ENCODE results near the gene TTC1. TPM values are rescaled to one million over a fixed set of nuclear protein-coding genes. Genes with fewer than 3 reads are reported as not detected.

TTC1 gene
- total RNA-seq, 1 donor: 51.0 TPM

DNA sequence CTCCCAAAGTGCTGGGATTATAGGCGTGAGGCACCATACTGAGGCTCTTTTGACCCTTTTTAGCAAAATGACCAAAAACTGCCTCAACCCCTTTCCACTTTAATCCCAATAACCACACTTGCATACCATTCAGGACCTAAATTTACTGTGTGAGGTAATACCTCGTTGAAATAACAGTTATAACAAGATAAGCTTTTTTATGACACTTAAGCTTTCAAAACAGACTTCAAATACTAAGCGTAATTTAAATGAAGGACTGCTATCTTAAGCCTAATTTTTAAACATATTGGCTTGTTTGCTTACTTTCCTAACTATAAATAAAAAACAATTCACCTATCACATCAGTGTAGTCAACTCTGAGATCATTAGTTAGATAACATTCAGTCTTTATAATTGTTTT lies 72.6 kb downstream of the TTC1 start:
- TF ChIP-seq, protein P1, sequence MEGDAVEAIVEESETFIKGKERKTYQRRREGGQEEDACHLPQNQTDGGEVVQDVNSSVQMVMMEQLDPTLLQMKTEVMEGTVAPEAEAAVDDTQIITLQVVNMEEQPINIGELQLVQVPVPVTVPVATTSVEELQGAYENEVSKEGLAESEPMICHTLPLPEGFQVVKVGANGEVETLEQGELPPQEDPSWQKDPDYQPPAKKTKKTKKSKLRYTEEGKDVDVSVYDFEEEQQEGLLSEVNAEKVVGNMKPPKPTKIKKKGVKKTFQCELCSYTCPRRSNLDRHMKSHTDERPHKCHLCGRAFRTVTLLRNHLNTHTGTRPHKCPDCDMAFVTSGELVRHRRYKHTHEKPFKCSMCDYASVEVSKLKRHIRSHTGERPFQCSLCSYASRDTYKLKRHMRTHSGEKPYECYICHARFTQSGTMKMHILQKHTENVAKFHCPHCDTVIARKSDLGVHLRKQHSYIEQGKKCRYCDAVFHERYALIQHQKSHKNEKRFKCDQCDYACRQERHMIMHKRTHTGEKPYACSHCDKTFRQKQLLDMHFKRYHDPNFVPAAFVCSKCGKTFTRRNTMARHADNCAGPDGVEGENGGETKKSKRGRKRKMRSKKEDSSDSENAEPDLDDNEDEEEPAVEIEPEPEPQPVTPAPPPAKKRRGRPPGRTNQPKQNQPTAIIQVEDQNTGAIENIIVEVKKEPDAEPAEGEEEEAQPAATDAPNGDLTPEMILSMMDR (IDR thresholded peaks at IDR 0.05; ENCODE audit: insufficient read depth, low read depth, low read length): no peak
- H3K4me3 ChIP-seq (ENCODE audit: low read depth, low read length): no peak overlapping the region
- DNase-seq (ENCODE audit: low read depth): peak; percentile 65

DNA sequence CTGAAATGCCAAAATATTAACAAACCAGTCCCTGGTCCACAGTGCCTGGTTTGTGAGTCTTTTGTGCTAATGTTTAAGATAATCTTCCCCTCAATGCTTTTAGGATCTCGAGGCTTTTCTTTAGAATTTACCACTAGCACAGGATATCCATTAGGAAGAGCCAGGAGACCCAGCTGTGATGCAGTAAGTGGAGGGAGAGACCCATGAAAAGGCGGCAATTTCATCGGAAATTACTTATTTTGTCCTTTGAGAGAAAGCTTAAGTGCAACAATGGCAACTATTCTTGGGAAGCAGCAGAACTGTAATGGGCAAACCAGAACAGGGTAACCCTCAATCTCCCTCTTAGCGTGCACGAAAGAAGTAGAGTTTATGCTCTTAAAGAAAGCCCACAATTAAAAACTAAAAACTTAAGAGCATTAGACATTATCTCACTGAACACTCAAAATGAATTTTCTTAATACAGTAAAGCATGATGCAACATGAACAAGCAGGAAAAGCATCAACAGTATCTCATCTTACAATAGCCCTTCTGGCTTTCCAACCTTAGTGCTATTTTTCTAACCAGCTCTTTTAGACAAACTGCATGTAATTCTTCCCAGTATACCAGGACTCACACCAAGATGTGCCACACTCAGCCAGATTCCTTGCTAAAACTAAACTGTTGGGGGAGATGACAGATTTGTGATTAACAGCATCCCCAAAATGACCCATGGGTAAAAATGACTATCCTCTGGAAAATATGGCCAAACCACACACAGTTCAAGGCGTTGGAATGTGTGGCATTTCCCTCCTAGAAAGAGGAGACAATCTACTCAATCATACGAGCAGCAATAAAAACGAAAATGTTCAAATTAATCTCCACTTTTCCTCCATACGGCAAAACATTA lies 73.9 kb downstream of the TTC1 start:
- peak; percentile 70 for DNase-seq (ENCODE audit: low read depth)
- TF ChIP-seq, protein P1 (IDR thresholded peaks at IDR 0.05; ENCODE audit: insufficient read depth, low read depth, low read length): no peak

DNA sequence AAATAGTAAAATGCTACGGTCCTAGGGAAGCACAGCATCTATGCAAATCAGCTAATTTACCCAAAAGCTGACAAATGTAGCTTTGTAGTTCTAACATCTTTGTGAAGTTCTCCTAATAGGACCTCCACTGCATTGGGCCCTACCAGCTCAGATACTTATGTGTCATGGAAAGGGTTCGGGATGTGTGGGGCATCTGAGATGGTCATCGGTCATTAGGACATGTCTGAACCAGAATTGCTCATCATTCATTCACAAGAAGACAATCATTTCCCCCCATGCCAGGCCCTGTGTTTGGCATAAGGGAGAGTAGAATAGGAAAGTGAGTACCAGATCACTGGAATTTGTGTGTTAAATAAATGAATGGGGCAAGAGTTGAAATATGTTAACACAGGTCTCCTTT lies 74.6 kb downstream of the TTC1 start:
- H3K4me3 ChIP-seq (ENCODE audit: low read depth, low read length): peak overlapping the region; percentile 1
- TF ChIP-seq, protein P1 (IDR thresholded peaks at IDR 0.05; ENCODE audit: insufficient read depth, low read depth, low read length): no peak
- DNase-seq (ENCODE audit: low read depth): no peak

More for the DNA sequence above, 73.9 kb downstream of the TTC1 start:
- no peak overlapping the region for H3K4me3 ChIP-seq (ENCODE audit: low read depth, low read length)

DNA sequence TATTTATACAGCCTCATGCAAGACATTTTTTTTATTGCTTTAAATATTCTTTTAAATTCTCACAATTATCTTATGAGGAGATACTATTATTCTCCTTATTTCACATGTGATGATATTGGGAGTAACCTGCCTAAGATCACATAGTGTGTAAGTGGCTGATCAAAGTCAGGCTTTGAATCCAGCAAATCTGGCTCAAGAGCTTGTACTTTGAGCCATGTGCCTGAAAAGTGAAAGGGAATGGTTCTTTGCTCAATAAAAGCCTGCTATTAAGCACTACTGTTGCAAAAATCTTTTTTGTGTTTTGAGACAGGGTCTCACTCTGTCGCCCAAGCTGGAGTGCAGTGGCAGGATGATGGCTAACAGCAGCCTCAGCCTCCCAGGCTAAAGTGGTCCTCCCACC lies 75.2 kb downstream of the TTC1 start:
- no peak overlapping the region for H3K4me3 ChIP-seq (ENCODE audit: low read depth, low read length)
- no peak for DNase-seq (ENCODE audit: low read depth)
- TF ChIP-seq, protein P1 (IDR thresholded peaks at IDR 0.05; ENCODE audit: insufficient read depth, low read depth, low read length): no peak

DNA sequence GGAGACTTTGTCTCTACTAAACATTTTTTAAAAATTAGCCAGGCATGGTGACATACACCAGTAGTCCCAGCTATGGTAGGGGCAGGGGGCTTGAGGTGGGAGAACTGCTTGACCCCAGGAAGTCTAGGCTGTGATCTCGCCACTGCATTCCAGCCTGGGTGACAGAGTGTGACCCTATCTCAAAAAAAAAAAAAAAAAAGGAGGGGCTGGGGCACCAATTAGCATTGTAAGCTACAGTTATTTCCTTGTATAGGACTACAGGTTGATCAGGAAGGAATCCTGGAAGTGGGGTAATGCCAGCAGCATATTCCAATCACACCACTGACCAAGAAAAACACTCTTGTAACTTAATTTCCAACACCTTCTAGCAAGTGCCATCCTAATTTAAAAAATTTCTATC lies 78.3 kb downstream of the TTC1 start:
- no peak overlapping the region for H3K4me3 ChIP-seq (ENCODE audit: low read depth, low read length)
- TF ChIP-seq, protein P1 (IDR thresholded peaks at IDR 0.05; ENCODE audit: insufficient read depth, low read depth, low read length): no peak
- no peak for DNase-seq (ENCODE audit: low read depth)

DNA sequence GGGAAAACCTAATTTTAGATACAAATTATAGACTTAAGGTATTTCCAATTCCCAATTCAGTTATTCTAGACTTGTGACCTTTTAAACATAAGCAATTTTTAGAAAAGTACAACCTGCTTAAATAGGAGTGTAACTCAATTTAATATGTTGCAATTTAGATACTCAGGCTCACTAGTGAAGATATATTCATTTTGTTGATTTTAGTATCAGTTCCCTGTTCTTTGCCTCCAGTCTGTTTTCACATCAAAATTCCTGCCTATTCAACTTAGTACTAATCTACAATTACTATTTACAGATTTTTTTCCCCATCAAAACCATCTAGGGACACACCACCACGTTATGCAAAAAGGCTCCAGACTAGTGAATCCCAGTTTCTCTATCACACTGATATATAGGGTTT lies 79.9 kb downstream of the TTC1 start:
- no peak overlapping the region for H3K4me3 ChIP-seq (ENCODE audit: low read depth, low read length)
- DNase-seq (ENCODE audit: low read depth): no peak
- TF ChIP-seq, protein P1 (IDR thresholded peaks at IDR 0.05; ENCODE audit: insufficient read depth, low read depth, low read length): no peak
